Measurements from ENCODE around the gene TEKT5.
"Not testable (repeated sequence)": the region's sequence is repeated elsewhere in the genome, so short reads cannot be mapped to it uniquely, and the experiment has no call there.

Gene TEKT5

GRCh38 chr16:10635365-10636021 lies 59.2 kb downstream of the TEKT5 start:
- H3K27ac Mint-ChIP-seq (ENCODE audit: low read depth) = no peak overlapping the region
- H3K36me3 Mint-ChIP-seq (ENCODE audit: insufficient read depth) = no peaks in the 10 kb centered on the region
- H3K4me3 Mint-ChIP-seq = no peak overlapping the region
- no peaks in the 10 kb centered on the region for H3K9me3 Mint-ChIP-seq
- no peak for ATAC-seq (replicated peaks; ENCODE audit: extremely low read depth, poor library complexity, severe bottlenecking)
- H3K4me1 Mint-ChIP-seq = no peaks in the 10 kb centered on the region
- peaks cover 55% of the 10 kb centered on the region for H3K27me3 Mint-ChIP-seq
- no peak for DNase-seq (ENCODE audit: low spot score in 2 of 2)

- not testable (repeated sequence) for H3K4me3 Mint-ChIP-seq; H3K4me1 Mint-ChIP-seq; H3K36me3 Mint-ChIP-seq (ENCODE audit: insufficient read depth); ATAC-seq (replicated peaks; ENCODE audit: extremely low read depth, poor library complexity, severe bottlenecking); H3K27ac Mint-ChIP-seq (ENCODE audit: low read depth); DNase-seq (ENCODE audit: low spot score in 2 of 2); H3K9me3 Mint-ChIP-seq
- peaks cover 52% of the 10 kb centered on the region for H3K27me3 Mint-ChIP-seq
Observed at GRCh38 chr16:10633429-10633828, 61.3 kb downstream of the TEKT5 start.

DNA sequence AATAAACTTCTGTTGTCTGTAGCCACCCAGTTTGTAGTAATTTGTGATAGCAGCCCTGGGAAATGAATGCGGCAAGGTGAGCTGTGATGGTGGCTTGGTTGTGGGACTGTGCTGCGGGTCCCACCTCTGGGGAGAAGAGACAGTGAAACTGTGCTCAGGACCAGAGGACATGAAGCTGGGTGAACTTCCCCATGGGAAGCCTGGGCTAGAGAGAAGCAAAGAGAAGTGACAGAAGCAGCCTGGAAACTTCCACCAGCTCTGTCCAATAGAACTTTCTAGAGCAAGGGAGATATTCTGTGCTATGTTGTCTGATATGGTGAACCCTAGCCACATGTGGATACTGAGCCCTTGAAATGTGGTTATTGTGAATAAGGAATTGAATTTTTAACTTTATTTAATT lies 62.8 kb downstream of the TEKT5 start:
- DNase-seq (ENCODE audit: low spot score in 2 of 2) = no peak
- Mint-ChIP-seq H3K27ac (ENCODE audit: low read depth) (no peak overlapping the region), H3K36me3 (ENCODE audit: insufficient read depth) (no peaks in the 10 kb centered on the region), H3K4me1 (no peaks in the 10 kb centered on the region), H3K4me3 (no peak overlapping the region), H3K9me3 (no peaks in the 10 kb centered on the region), H3K27me3 (peaks cover 42% of the 10 kb centered on the region)
- no peak for ATAC-seq (replicated peaks; ENCODE audit: extremely low read depth, poor library complexity, severe bottlenecking)

- no peak overlapping the region for H3K27ac Mint-ChIP-seq (ENCODE audit: low read depth)
- no peak overlapping the region for H3K4me3 Mint-ChIP-seq
- H3K27me3 Mint-ChIP-seq = peaks cover 33% of the 10 kb centered on the region
- no peaks in the 10 kb centered on the region for H3K9me3 Mint-ChIP-seq
- H3K36me3 Mint-ChIP-seq (ENCODE audit: insufficient read depth) = no peaks in the 10 kb centered on the region
- DNase-seq (ENCODE audit: low spot score in 2 of 2) (no peak), ATAC-seq (replicated peaks; ENCODE audit: extremely low read depth, poor library complexity, severe bottlenecking) (no peak)
- no peaks in the 10 kb centered on the region for H3K4me1 Mint-ChIP-seq
Observed at GRCh38 chr16:10629592-10629963, 65.2 kb downstream of the TEKT5 start.

DNA sequence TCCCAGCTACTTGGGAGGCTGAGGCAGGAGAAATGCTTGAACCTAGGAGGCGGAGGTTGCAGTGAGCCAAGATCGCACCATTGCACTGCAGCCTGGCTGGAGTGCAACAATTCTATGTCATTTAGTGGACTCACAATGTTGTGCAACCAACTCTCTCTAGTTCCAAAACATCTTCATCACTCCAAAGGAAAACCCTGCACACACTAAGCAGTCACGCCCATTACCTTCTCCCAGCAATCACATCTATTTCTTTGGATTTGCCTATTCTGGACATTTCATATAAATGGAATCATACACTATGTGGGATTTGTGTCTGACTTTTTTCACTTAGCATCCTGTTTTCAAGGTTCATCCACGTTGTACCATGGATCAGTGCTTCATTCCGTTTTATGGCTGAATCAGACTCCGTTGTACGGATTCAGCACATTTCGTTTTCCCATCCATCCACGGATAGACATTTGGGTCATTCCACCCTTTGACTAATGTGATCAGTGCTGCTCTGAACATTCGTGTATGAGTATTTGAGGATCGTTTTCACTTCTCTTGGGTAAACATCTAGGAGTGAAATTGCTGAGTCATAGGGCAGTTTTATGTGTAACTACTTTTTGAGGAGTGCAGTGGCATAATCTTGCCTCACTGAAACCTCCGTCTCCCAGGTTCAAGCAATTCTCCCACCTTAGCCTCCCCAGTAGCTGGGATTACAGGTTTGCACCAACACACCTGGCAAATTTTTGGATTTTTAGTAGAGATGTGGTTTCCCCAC lies 69.0 kb downstream of the TEKT5 start:
- no peaks in the 10 kb centered on the region for H3K9me3 Mint-ChIP-seq
- no peaks in the 10 kb centered on the region for H3K4me1 Mint-ChIP-seq
- ATAC-seq (replicated peaks; ENCODE audit: extremely low read depth, poor library complexity, severe bottlenecking) = no peak
- no peaks in the 10 kb centered on the region for H3K36me3 Mint-ChIP-seq (ENCODE audit: insufficient read depth)
- no peak for DNase-seq (ENCODE audit: low spot score in 2 of 2)
- H3K4me3 Mint-ChIP-seq = no peak overlapping the region
- H3K27ac Mint-ChIP-seq (ENCODE audit: low read depth) = no peak overlapping the region
- peaks cover 2% of the 10 kb centered on the region for H3K27me3 Mint-ChIP-seq

DNA sequence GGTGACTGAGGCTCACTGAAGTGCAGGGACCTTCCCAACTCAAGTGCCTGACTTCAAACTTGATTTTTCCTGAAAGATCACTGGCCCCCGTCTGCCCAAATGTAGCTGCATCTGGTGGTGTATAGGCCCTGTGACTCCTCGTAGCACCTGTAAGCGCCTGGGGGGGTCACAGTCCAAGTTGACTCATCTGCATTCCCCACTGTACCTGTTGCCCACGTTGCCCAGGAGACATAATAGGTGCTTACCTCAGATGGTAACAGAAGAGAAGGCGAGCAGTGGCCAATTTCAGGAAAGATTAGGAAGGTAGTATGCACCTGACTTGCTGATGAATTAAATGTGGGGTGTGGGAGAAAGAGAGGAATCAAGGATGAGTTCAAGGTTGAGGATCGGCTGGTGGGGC lies 70.2 kb downstream of the TEKT5 start:
- Mint-ChIP-seq H3K27ac (ENCODE audit: low read depth) (no peak overlapping the region), H3K4me3 (no peak overlapping the region), H3K27me3 (peaks cover 11% of the 10 kb centered on the region), H3K9me3 (no peaks in the 10 kb centered on the region), H3K4me1 (peaks cover 4% of the 10 kb centered on the region), H3K36me3 (ENCODE audit: insufficient read depth) (no peaks in the 10 kb centered on the region)
- DNase-seq (ENCODE audit: low spot score in 2 of 2) (no peak), ATAC-seq (replicated peaks; ENCODE audit: extremely low read depth, poor library complexity, severe bottlenecking) (no peak)

- Mint-ChIP-seq H3K4me1 (peaks cover 4% of the 10 kb centered on the region), H3K27me3 (peaks cover 26% of the 10 kb centered on the region), H3K36me3 (ENCODE audit: insufficient read depth) (no peaks in the 10 kb centered on the region), H3K4me3 (no peak overlapping the region), H3K9me3 (no peaks in the 10 kb centered on the region), H3K27ac (ENCODE audit: low read depth) (no peak overlapping the region)
- ATAC-seq (replicated peaks; ENCODE audit: extremely low read depth, poor library complexity, severe bottlenecking) = no peak
- DNase-seq (ENCODE audit: low spot score in 2 of 2) = no peak
Observed at GRCh38 chr16:10623059-10623458, 71.7 kb downstream of the TEKT5 start.

- no peak overlapping the region for H3K4me3 Mint-ChIP-seq
- no peak overlapping the region for H3K27ac Mint-ChIP-seq (ENCODE audit: low read depth)
- H3K4me1 Mint-ChIP-seq = peaks cover 4% of the 10 kb centered on the region
- no peaks in the 10 kb centered on the region for H3K36me3 Mint-ChIP-seq (ENCODE audit: insufficient read depth)
- DNase-seq (ENCODE audit: low spot score in 2 of 2) = no peak
- peaks cover 34% of the 10 kb centered on the region for H3K27me3 Mint-ChIP-seq
- ATAC-seq (replicated peaks; ENCODE audit: extremely low read depth, poor library complexity, severe bottlenecking) = no peak
- H3K9me3 Mint-ChIP-seq = no peaks in the 10 kb centered on the region
Observed at GRCh38 chr16:10622036-10622921, 72.5 kb downstream of the TEKT5 start.

DNA sequence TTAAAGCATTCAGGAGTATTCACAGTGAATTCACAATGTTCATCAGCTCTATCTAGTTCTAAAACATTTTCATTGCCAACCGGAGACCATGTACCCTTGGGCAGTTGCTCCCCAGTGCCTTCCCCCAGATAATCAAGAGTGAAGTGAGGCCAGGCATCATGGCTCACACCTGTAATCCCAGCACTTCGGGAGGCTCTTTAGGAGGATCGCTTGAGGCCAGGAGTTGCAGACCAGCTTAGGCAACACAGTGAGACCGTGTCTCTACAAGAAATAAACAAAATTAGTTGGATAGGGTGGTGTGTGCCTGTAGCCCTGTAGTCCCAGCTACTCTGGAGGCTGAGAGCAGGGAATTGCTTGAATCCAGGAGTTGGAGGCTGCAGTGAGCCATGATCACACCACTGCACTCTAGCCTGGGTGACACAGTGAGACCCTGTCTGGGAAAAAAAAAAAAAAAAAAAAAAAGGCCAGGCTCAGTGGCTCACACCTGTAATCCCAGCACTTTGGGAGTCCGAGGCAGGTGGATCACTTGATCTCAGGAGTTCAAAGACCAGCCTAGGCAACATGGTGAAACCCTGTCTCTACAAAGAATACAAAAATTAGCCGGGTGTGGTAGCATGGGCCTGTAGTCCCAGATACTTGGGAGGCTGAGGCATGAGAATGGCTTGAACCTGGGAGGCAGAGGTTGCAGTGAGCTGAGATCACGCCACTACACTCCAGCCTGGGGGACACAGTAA lies 73.3 kb downstream of the TEKT5 start:
- DNase-seq (ENCODE audit: low spot score in 2 of 2); H3K4me3 Mint-ChIP-seq; H3K27ac Mint-ChIP-seq (ENCODE audit: low read depth); H3K4me1 Mint-ChIP-seq; H3K9me3 Mint-ChIP-seq; ATAC-seq (replicated peaks; ENCODE audit: extremely low read depth, poor library complexity, severe bottlenecking); H3K36me3 Mint-ChIP-seq (ENCODE audit: insufficient read depth): not testable (repeated sequence)
- peaks cover 38% of the 10 kb centered on the region for H3K27me3 Mint-ChIP-seq

DNA sequence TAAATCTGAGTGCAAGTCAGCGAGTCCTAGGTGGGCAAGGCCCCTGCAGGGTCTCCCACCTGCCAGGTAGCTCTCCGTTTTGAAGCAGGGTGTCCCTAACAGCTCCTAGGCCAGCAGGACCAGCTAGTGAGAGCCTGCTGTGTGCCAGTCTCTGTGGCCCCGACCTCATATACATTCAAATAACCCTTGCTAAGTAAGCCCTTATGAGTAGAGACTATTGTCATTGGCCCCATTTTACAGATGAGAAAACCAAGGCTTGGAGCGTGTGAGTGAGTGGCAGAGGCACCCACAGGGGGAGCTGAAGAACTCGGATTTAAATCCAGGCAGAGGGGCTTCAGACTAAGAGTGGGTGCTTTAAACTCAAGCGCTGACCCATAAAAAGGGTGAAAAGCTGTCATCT lies 74.6 kb downstream of the TEKT5 start:
- no peak for ATAC-seq (replicated peaks; ENCODE audit: extremely low read depth, poor library complexity, severe bottlenecking)
- Mint-ChIP-seq H3K4me1 (peaks cover 4% of the 10 kb centered on the region), H3K4me3 (no peak overlapping the region), H3K27me3 (peaks cover 45% of the 10 kb centered on the region), H3K9me3 (no peaks in the 10 kb centered on the region), H3K36me3 (ENCODE audit: insufficient read depth) (no peaks in the 10 kb centered on the region), H3K27ac (ENCODE audit: low read depth) (no peak overlapping the region)
- no peak for DNase-seq (ENCODE audit: low spot score in 2 of 2)

DNA sequence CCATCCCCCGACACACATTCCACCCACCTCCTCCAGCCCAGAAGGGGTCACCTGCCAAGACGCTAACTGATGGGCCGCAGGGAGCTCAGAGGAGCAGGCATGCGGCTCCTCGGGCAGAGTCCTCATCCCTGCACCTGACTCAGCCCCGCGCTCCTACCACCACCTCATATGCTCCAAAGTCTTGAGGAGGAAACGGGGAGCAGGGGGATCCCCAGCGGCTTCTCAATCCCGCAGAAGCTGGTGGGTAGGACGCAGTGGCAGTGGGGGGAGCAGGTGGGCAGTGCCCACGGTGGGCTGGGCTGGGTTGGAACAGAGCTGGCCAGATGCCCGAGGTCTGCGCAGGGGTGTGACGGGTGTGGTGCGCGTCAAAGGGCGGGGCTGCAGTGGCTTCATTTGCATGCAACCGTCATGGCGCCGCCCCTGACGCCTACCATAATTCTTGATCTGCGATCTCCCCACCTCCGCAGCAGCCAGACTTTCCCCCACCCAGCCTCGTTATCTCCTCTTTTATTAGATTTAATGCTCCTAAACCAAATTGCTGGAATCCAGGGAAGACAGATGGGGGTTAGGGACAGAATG lies 75.4 kb downstream of the TEKT5 start:
- no peak overlapping the region for H3K27ac Mint-ChIP-seq (ENCODE audit: low read depth)
- no peaks in the 10 kb centered on the region for H3K36me3 Mint-ChIP-seq (ENCODE audit: insufficient read depth)
- peaks cover 45% of the 10 kb centered on the region for H3K27me3 Mint-ChIP-seq
- DNase-seq (ENCODE audit: low spot score in 2 of 2) = no peak
- H3K4me3 Mint-ChIP-seq = no peak overlapping the region
- peaks cover 4% of the 10 kb centered on the region for H3K4me1 Mint-ChIP-seq
- ATAC-seq (replicated peaks; ENCODE audit: extremely low read depth, poor library complexity, severe bottlenecking) = no peak
- H3K9me3 Mint-ChIP-seq = no peaks in the 10 kb centered on the region

- peaks cover 45% of the 10 kb centered on the region for H3K27me3 Mint-ChIP-seq
- no peaks in the 10 kb centered on the region for H3K36me3 Mint-ChIP-seq (ENCODE audit: insufficient read depth)
- ATAC-seq (replicated peaks; ENCODE audit: extremely low read depth, poor library complexity, severe bottlenecking) (no peak), DNase-seq (ENCODE audit: low spot score in 2 of 2) (no peak)
- H3K9me3 Mint-ChIP-seq = no peaks in the 10 kb centered on the region
- H3K27ac Mint-ChIP-seq (ENCODE audit: low read depth) = no peak overlapping the region
- peaks cover 4% of the 10 kb centered on the region for H3K4me1 Mint-ChIP-seq
- no peak overlapping the region for H3K4me3 Mint-ChIP-seq
Observed at GRCh38 chr16:10618710-10619209, 76.0 kb downstream of the TEKT5 start.
